Right lobe of liver (tissue), 4 donors: Measurements from ENCODE around the gene ABCB8.

Source experiments
- POLR2A ChIP-seq: fragments of 450-650 bp; IDR thresholded peaks from one replicate; pipeline ENCODE4 v1.6.1; 2017; ENCODE audit warnings: antibody characterized with exemption, mild to moderate bottlenecking
- TF ChIP-seq, protein P1 (sequence below), 4 donors: fragments of 200-600 bp in 3 of 4; fragments of 450-650 bp in 1 of 4; IDR thresholded peaks; one replicate each; pipeline versions ENCODE4 v1.5.1 to v1.8.0; 2016 to 2022; ENCODE audit warnings: antibody characterized with exemption in 4 of 4, mild to moderate bottlenecking in 2 of 4
- donor health status: DM: no; HTN: no; CAD: no.
- donor health status: DM: no; HTN: no; CAD: no.
- donor health status: DM: no; HTN: yes; CAD: no.

- TF ChIP-seq, protein P1, sequence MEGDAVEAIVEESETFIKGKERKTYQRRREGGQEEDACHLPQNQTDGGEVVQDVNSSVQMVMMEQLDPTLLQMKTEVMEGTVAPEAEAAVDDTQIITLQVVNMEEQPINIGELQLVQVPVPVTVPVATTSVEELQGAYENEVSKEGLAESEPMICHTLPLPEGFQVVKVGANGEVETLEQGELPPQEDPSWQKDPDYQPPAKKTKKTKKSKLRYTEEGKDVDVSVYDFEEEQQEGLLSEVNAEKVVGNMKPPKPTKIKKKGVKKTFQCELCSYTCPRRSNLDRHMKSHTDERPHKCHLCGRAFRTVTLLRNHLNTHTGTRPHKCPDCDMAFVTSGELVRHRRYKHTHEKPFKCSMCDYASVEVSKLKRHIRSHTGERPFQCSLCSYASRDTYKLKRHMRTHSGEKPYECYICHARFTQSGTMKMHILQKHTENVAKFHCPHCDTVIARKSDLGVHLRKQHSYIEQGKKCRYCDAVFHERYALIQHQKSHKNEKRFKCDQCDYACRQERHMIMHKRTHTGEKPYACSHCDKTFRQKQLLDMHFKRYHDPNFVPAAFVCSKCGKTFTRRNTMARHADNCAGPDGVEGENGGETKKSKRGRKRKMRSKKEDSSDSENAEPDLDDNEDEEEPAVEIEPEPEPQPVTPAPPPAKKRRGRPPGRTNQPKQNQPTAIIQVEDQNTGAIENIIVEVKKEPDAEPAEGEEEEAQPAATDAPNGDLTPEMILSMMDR (IDR thresholded peaks at IDR 0.05) = no peak
- no peak for TF ChIP-seq POLR2A
These were observed 36.1 kb upstream of the ABCB8 start for GRCh38 chr7:150992051-150992640.
